Measurements from ENCODE around the gene MRPS34. TPM values are rescaled to one million over a fixed set of nuclear protein-coding genes. Genes with fewer than 3 reads are reported as not detected.

MRPS34 gene
- total RNA-seq, 1 donor = 50.9 TPM

GRCh38 chr16:1818204-1818872 lies 45.4 kb upstream of the MRPS34 start:
- H3K4me3 ChIP-seq (ENCODE audit: low read depth, low read length) = no peak overlapping the region
- no peak for DNase-seq (ENCODE audit: low read depth)
- TF ChIP-seq, protein P1, sequence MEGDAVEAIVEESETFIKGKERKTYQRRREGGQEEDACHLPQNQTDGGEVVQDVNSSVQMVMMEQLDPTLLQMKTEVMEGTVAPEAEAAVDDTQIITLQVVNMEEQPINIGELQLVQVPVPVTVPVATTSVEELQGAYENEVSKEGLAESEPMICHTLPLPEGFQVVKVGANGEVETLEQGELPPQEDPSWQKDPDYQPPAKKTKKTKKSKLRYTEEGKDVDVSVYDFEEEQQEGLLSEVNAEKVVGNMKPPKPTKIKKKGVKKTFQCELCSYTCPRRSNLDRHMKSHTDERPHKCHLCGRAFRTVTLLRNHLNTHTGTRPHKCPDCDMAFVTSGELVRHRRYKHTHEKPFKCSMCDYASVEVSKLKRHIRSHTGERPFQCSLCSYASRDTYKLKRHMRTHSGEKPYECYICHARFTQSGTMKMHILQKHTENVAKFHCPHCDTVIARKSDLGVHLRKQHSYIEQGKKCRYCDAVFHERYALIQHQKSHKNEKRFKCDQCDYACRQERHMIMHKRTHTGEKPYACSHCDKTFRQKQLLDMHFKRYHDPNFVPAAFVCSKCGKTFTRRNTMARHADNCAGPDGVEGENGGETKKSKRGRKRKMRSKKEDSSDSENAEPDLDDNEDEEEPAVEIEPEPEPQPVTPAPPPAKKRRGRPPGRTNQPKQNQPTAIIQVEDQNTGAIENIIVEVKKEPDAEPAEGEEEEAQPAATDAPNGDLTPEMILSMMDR (IDR thresholded peaks at IDR 0.05; ENCODE audit: insufficient read depth, low read length) = no peak

- no peak overlapping the region for H3K4me3 ChIP-seq (ENCODE audit: low read depth, low read length)
- no peak for DNase-seq (ENCODE audit: low read depth)
- TF ChIP-seq, protein P1 (IDR thresholded peaks at IDR 0.05; ENCODE audit: insufficient read depth, low read length) = no peak
Observed at GRCh38 chr16:1817716-1818115, 44.8 kb upstream of the MRPS34 start.

GRCh38 chr16:1817276-1817589 lies 44.3 kb upstream of the MRPS34 start:
- no peak for DNase-seq (ENCODE audit: low read depth)
- TF ChIP-seq, protein P1 (IDR thresholded peaks at IDR 0.05; ENCODE audit: insufficient read depth, low read length) = no peak
- no peak overlapping the region for H3K4me3 ChIP-seq (ENCODE audit: low read depth, low read length)

- TF ChIP-seq, protein P1 (IDR thresholded peaks at IDR 0.05; ENCODE audit: insufficient read depth, low read length) = no peak
- no peak overlapping the region for H3K4me3 ChIP-seq (ENCODE audit: low read depth, low read length)
- no peak for DNase-seq (ENCODE audit: low read depth)
Observed at GRCh38 chr16:1816396-1817275, 43.7 kb upstream of the MRPS34 start.

- TF ChIP-seq, protein P1 (IDR thresholded peaks at IDR 0.05; ENCODE audit: insufficient read depth, low read length) = no peak
- DNase-seq (ENCODE audit: low read depth) = no peak
- H3K4me3 ChIP-seq (ENCODE audit: low read depth, low read length) = no peak overlapping the region
Observed at GRCh38 chr16:1815461-1815860, 42.5 kb upstream of the MRPS34 start.

DNA sequence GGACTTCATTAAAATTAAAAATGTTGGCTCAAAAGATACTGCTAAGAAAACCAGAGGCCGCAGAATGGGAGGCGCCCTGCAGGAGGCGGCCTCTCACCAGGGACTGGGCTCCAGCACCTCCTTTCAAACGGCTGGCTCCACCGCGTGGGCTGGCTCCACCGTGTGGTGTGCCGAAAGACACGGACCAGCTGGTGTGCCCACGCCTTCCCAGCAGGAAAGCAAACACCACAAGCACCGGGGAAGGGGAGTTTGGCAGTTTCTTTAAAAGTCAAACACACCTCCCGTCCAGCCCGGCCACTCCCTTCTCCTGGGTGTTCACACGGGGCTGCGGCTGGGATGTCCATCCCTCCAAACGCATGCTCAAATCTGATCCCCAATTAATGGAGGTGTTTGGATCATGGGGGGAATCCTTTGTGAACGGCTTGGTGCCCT lies 39.8 kb upstream of the MRPS34 start:
- TF ChIP-seq, protein P1 (IDR thresholded peaks at IDR 0.05; ENCODE audit: insufficient read depth, low read length) = peak; percentile 63
- DNase-seq (ENCODE audit: low read depth) = peak; percentile 79
- H3K4me3 ChIP-seq (ENCODE audit: low read depth, low read length) = no peak overlapping the region

Data from fibroblast of the aortic adventitia (primary cell).